Skeletal muscle satellite cell (primary cell): ENCODE measurements around the gene SLC15A3.

ENCODE experiments used
- H3K27me3 ChIP-seq: 2 replicates; pipeline ENCODE4 v1.7.0; 2013; ENCODE audit warnings: low read length; ENCODE audit not compliant: control insufficient read depth, insufficient read depth
- H3K36me3 ChIP-seq: 2 replicates; pipeline ENCODE4 v1.7.0; 2013; ENCODE audit warnings: mild to moderate bottlenecking, control low read depth, low read length; ENCODE audit not compliant: insufficient read depth
- H3K4me1 ChIP-seq: 2 replicates; pipeline ENCODE4 v1.7.0; 2013; ENCODE audit warnings: low read length; ENCODE audit not compliant: control insufficient read depth, insufficient read depth
- H3K4me2 ChIP-seq: 2 replicates; pipeline ENCODE4 v1.7.0; 2013; ENCODE audit warnings: mild to moderate bottlenecking, low read length
- H3K4me3 ChIP-seq: 2 replicates; pipeline ENCODE4 v1.7.0; 2013; ENCODE audit warnings: low read length
- H3K9ac ChIP-seq: 2 replicates; pipeline ENCODE4 v1.7.0; 2013; ENCODE audit warnings: mild to moderate bottlenecking, low read depth, low read length, moderate library complexity
- H3K9me3 ChIP-seq: replicated peaks from 2 replicates; pipeline ENCODE4 v1.7.0; 2013; ENCODE audit warnings: mild to moderate bottlenecking, control low read depth, low read length
- small RNA-seq: library from RNA; depleted of rRNA; stranded (forward); fragments of <200 nt; gene quantifications from one replicate; pipeline ENCODE3, GENCODE V24; 2012

The SLC15A3 gene

GRCh38 chr11:60895687-60896086 lies 56.3 kb downstream of the SLC15A3 start:
- no peak overlapping the region for H3K4me3 ChIP-seq
- peaks cover 73% of the 10 kb centered on the region for H3K36me3 ChIP-seq
- no peaks in the 10 kb centered on the region for H3K4me1 ChIP-seq
- no peak overlapping the region for H3K4me2 ChIP-seq
- no peak overlapping the region for H3K9ac ChIP-seq
- no peaks in the 10 kb centered on the region for H3K9me3 ChIP-seq
- no peaks in the 10 kb centered on the region for H3K27me3 ChIP-seq

DNA sequence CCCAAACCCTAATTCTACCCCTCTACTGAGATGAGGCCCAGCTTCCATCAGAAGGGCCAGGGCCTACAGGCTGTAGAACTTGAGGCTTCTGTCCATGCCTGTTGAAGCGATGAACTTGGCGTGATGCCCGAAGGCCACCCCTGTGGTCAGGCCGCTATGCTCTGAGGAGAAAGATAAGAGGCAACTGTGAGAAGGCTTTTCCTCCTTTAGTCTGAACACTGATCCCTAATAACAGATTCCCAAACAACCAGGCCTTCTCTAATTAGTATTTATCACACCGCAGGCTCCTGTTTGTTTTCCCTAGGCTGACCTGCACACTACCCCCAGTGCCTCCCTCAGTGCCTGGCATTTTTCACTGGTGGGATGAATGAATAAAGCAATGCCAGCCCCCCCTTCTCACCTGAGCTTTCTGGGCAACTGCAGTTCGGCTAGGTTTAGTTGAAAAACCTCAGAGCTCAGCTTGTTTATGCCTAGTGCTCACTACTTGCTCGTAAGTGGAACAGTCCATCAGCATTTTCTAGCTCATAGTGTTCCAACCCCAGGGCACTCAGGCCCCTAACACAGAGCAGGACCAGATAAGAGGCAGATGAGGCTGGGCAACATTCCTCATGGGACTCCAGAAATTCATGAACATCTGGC lies 60.8 kb downstream of the SLC15A3 start:
- Histone ChIP-seq H3K9ac (no peak overlapping the region), H3K4me3 (no peak overlapping the region), H3K4me2 (no peak overlapping the region), H3K36me3 (peaks cover 31% of the 10 kb centered on the region), H3K4me1 (no peaks in the 10 kb centered on the region), H3K9me3 (no peaks in the 10 kb centered on the region), H3K27me3 (no peaks in the 10 kb centered on the region)

DNA sequence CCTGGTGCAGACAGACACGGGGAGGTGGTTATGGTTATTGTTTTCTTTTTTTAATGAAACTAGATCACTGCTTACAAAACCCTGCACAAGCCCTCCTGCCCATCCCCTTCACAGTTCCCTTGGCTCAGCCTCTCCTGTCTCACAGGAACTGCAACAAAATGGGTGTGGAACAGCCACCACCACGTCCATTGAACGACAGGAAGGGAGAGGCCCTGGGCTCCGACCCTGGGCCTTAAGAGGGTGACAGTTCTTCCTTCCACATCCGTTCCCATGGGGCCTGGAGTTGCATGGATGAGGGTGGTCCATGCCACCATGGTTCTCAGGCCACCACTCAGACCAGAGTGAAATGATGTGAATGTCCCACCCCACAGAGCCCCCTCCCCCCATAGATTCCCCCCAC lies 61.3 kb downstream of the SLC15A3 start:
- H3K4me3 ChIP-seq: no peak overlapping the region
- no peaks in the 10 kb centered on the region for H3K4me1 ChIP-seq
- no peaks in the 10 kb centered on the region for H3K27me3 ChIP-seq
- peaks cover 26% of the 10 kb centered on the region for H3K36me3 ChIP-seq
- no peak overlapping the region for H3K4me2 ChIP-seq
- H3K9ac ChIP-seq: no peak overlapping the region
- H3K9me3 ChIP-seq: no peaks in the 10 kb centered on the region

GRCh38 chr11:60889869-60890311 lies 62.1 kb downstream of the SLC15A3 start:
- Histone ChIP-seq H3K27me3 (no peaks in the 10 kb centered on the region), H3K36me3 (peaks cover 17% of the 10 kb centered on the region), H3K4me2 (no peak overlapping the region), H3K9ac (no peak overlapping the region), H3K4me1 (no peaks in the 10 kb centered on the region), H3K4me3 (no peak overlapping the region), H3K9me3 (no peaks in the 10 kb centered on the region)

DNA sequence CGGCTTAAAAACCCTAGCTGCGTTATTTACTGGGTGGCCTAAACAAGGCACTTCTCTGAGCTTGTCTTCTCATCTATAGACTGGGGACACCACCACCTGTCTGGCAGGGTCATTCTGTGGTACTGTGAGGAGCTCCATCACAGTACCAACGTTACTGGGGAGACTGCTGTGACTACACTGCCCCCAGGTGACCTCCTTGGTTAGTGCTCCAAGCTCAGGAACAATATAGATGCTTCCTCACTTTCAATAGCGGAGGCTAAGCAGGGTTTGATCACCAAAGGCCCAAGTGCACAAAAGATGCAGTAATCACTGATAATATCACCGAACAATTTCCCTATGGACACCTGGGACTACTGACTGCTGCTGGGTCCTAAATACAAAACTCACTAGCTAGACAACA lies 64.4 kb downstream of the SLC15A3 start:
- H3K4me3 ChIP-seq: no peak overlapping the region
- H3K4me1 ChIP-seq: no peaks in the 10 kb centered on the region
- H3K9ac ChIP-seq: no peak overlapping the region
- no peak overlapping the region for H3K4me2 ChIP-seq
- H3K27me3 ChIP-seq: no peaks in the 10 kb centered on the region
- H3K36me3 ChIP-seq: peaks cover 3% of the 10 kb centered on the region
- no peaks in the 10 kb centered on the region for H3K9me3 ChIP-seq

Small RNAs within 50 kb of the gene (small RNA-seq; reads per million reads assigned to genes)
- gene RNU6-933P: 0.49 reads per million
